ENCODE data around the gene C1orf74. TPM values are rescaled to one million over a fixed set of nuclear protein-coding genes. Genes with fewer than 3 reads are reported as not detected.

C1orf74 gene
- total and polyA plus RNA-seq, 4 donors: 0.82 to 1.8 (median 1.1) TPM

- TF ChIP-seq, protein P1, sequence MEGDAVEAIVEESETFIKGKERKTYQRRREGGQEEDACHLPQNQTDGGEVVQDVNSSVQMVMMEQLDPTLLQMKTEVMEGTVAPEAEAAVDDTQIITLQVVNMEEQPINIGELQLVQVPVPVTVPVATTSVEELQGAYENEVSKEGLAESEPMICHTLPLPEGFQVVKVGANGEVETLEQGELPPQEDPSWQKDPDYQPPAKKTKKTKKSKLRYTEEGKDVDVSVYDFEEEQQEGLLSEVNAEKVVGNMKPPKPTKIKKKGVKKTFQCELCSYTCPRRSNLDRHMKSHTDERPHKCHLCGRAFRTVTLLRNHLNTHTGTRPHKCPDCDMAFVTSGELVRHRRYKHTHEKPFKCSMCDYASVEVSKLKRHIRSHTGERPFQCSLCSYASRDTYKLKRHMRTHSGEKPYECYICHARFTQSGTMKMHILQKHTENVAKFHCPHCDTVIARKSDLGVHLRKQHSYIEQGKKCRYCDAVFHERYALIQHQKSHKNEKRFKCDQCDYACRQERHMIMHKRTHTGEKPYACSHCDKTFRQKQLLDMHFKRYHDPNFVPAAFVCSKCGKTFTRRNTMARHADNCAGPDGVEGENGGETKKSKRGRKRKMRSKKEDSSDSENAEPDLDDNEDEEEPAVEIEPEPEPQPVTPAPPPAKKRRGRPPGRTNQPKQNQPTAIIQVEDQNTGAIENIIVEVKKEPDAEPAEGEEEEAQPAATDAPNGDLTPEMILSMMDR (IDR thresholded peaks at IDR 0.05; ENCODE audit: low read depth, low read length, missing input control): no peak
- TF ChIP-seq ZBTB33 (IDR thresholded peaks at IDR 0.05) (no peak), EGR1 (IDR thresholded peaks at IDR 0.05; ENCODE audit: low read depth in 2 of 2) (no peak)
- DNase-seq (ENCODE audit: low spot score): no peak
- Histone ChIP-seq H3K27me3 (ENCODE audit: control insufficient read depth in 4 of 4, insufficient read depth in 4 of 4, low read length in 3 of 4) (no peaks in the 10 kb centered on the region), H3K27ac (ENCODE audit: low read depth in 1 of 2, low read length in 2 of 2) (no peak overlapping the region), H3K36me3 (ENCODE audit: control insufficient read depth in 4 of 4, insufficient read depth in 3 of 4, low read depth in 1 of 4, low read length in 3 of 4) (no peaks in the 10 kb centered on the region), H3K9me3 (ENCODE audit: control insufficient read depth in 4 of 4, low read length in 3 of 4) (no peaks in the 10 kb centered on the region), H3K4me3 (ENCODE audit: low read depth in 1 of 3, low read length in 3 of 3) (no peak overlapping the region), H3K9ac (ENCODE audit: low read depth in 1 of 2, low read length in 2 of 2) (no peak overlapping the region), H3K4me1 (ENCODE audit: control insufficient read depth in 4 of 4, insufficient read depth in 4 of 4, low read length in 3 of 4) (no peaks in the 10 kb centered on the region)
- 91% methylated on average over 4 of the region's 4 CpGs for WGBS
Observed at GRCh38 chr1:209813902-209814301, 29.5 kb upstream of the C1orf74 start.

DNA sequence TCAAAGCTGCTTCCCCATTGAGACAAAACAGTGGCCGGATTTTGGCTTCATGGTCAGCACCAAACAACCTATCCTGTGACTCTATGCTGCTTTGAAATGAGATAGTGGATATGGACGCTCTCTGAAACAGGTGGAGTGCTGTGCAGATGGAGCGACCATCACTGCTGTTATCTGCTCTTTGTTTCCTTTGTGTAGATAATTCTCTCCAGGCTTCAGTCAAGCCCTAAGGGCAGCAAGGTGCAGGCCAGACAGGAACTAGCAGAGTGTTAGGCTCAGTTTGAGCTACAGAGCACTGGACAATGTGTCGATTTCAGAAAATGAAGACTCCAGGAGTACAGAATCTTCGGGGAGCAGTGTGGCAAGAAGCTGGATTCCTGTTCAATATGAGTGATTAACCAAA is 26.4 kb upstream of the C1orf74 start:
- Histone ChIP-seq H3K4me1 (ENCODE audit: control insufficient read depth in 4 of 4, insufficient read depth in 4 of 4, low read length in 3 of 4) (peaks cover 0 to 8% (median 4%) of the 10 kb centered on the region in 4 donors), H3K36me3 (ENCODE audit: control insufficient read depth in 4 of 4, insufficient read depth in 3 of 4, low read depth in 1 of 4, low read length in 3 of 4) (no peaks in the 10 kb centered on the region), H3K9me3 (ENCODE audit: control insufficient read depth in 4 of 4, low read length in 3 of 4) (no peaks in the 10 kb centered on the region), H3K4me3 (ENCODE audit: low read depth in 1 of 3, low read length in 3 of 3) (no peak overlapping the region), H3K27ac (ENCODE audit: low read depth in 1 of 2, low read length in 2 of 2) (no peak overlapping the region), H3K27me3 (ENCODE audit: control insufficient read depth in 4 of 4, insufficient read depth in 4 of 4, low read length in 3 of 4) (no peaks in the 10 kb centered on the region), H3K9ac (ENCODE audit: low read depth in 1 of 2, low read length in 2 of 2) (no peak overlapping the region)
- DNase-seq (ENCODE audit: low spot score): no peak
- no peak for TF ChIP-seq JUND (IDR thresholded peaks at IDR 0.05)
- no peak for TF ChIP-seq YY1 (IDR thresholded peaks at IDR 0.05)
- no peak for TF ChIP-seq FOXA1 (IDR thresholded peaks at IDR 0.05)
- TF ChIP-seq, protein P2, sequence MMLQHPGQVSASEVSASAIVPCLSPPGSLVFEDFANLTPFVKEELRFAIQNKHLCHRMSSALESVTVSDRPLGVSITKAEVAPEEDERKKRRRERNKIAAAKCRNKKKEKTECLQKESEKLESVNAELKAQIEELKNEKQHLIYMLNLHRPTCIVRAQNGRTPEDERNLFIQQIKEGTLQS (IDR thresholded peaks at IDR 0.05): no peak
- TF ChIP-seq, protein P3, sequence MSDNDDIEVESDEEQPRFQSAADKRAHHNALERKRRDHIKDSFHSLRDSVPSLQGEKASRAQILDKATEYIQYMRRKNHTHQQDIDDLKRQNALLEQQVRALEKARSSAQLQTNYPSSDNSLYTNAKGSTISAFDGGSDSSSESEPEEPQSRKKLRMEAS (IDR thresholded peaks at IDR 0.05): no peak
- 80% methylated on average over 5 of the region's 5 CpGs for whole genome bisulfite sequencing

DNA sequence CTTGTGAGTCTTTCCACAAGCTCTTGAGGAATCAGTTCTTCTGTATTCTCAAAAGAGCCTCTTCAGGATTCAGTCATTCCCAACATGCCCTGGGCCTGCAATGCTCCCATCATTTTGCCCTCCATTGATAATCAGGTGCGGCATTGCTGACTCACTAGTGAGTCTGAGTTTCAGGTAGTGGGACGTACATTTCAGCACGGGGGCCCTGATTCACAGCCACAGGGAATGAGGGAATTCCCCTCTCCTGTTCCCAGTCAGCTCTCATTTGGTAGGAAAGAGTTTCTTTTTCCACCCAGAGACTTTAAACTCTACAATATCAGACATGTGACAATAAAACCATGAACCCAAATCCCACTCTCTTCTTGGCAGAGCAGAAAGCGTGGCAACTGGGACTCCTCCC is 25.3 kb upstream of the C1orf74 start:
- H3K9ac ChIP-seq (ENCODE audit: low read depth in 1 of 2, low read length in 2 of 2): no peak overlapping the region
- no peak overlapping the region for H3K27ac ChIP-seq (ENCODE audit: low read depth in 1 of 2, low read length in 2 of 2)
- no peak for DNase-seq (ENCODE audit: low spot score)
- no peak overlapping the region for H3K4me3 ChIP-seq (ENCODE audit: low read depth in 1 of 3, low read length in 3 of 3)
- 91% methylated on average over 4 of the region's 4 CpGs for WGBS
- no peaks in the 10 kb centered on the region for H3K9me3 ChIP-seq (ENCODE audit: control insufficient read depth in 4 of 4, low read length in 3 of 4)
- no peaks in the 10 kb centered on the region for H3K27me3 ChIP-seq (ENCODE audit: control insufficient read depth in 4 of 4, insufficient read depth in 4 of 4, low read length in 3 of 4)
- H3K4me1 ChIP-seq (ENCODE audit: control insufficient read depth in 4 of 4, insufficient read depth in 4 of 4, low read length in 3 of 4): peaks cover 0 to 17% (median 9%) of the 10 kb centered on the region in 4 donors
- no peaks in the 10 kb centered on the region for H3K36me3 ChIP-seq (ENCODE audit: control insufficient read depth in 4 of 4, insufficient read depth in 3 of 4, low read depth in 1 of 4, low read length in 3 of 4)
- TF ChIP-seq REST (IDR thresholded peaks at IDR 0.05): no peak
- no peak for TF ChIP-seq RAD21 (IDR thresholded peaks at IDR 0.05)
- no peak for TF ChIP-seq FOXA1 (IDR thresholded peaks at IDR 0.05)
- TF ChIP-seq, protein P1 (IDR thresholded peaks at IDR 0.05; ENCODE audit: low read depth, low read length, missing input control): no peak
- TF ChIP-seq SP1 (IDR thresholded peaks at IDR 0.05): no peak
- no peak for TF ChIP-seq EGR1 (IDR thresholded peaks at IDR 0.05; ENCODE audit: low read depth in 2 of 2)
- TF ChIP-seq TAF1 (conservative IDR thresholded peaks at IDR 0.05): no peak
- TF ChIP-seq HNF4G (IDR thresholded peaks at IDR 0.05): no peak
- TF ChIP-seq GABPA (IDR thresholded peaks at IDR 0.05 in 1 of 2, conservative IDR thresholded peaks at IDR 0.05 in 1 of 2): no peak
- TF ChIP-seq, protein P2 (IDR thresholded peaks at IDR 0.05): no peak
- TF ChIP-seq JUND (IDR thresholded peaks at IDR 0.05): no peak
- TF ChIP-seq FOXA2 (IDR thresholded peaks at IDR 0.05): no peak
